Uterus (tissue), 4 donors: ENCODE measurements around the gene ECPAS. TPM values are rescaled to one million over a fixed set of nuclear protein-coding genes. Genes with fewer than 3 reads are reported as not detected.
A peak's percentile ranks its signal among the peaks of the same experiment; 100 is the strongest.

Source experiments
- DNase-seq, 2 donors: peaks; one replicate each; pipeline ENCODE4 v3.0.0-alpha.2; 2019 to 2020
- H3K27ac ChIP-seq, 2 donors: fragments of 200-600 bp; sonication (generic); 1 replicate in 1 of 2; 2 replicates in 1 of 2; pipeline ENCODE4 v1.5.1; 2016 to 2018
- H3K27me3 ChIP-seq, 2 donors: fragments of 200-600 bp; sonication (generic); one replicate each; pipeline ENCODE4 v1.5.1; 2018 to 2019; ENCODE audit warnings: control low read depth in 1 of 2
- H3K36me3 ChIP-seq, 2 donors: fragments of 200-600 bp; sonication (generic); one replicate each; pipeline ENCODE4 v1.5.1; 2019; ENCODE audit warnings: control low read depth in 1 of 2
- H3K4me1 ChIP-seq, 2 donors: fragments of 200-600 bp; sonication (generic); one replicate each; pipeline ENCODE4 v1.5.1; 2018 to 2019; ENCODE audit warnings: control low read depth in 1 of 2
- H3K4me3 ChIP-seq, 2 donors: fragments of 200-600 bp; sonication (generic); 1 replicate in 1 of 2; 2 replicates in 1 of 2; pipeline ENCODE4 v1.5.1; 2018 to 2019; ENCODE audit warnings: mild to moderate bottlenecking in 1 of 2
- H3K9me3 ChIP-seq, 2 donors: fragments of 200-600 bp; sonication (generic); one replicate each; pipeline ENCODE4 v1.5.1; 2019; ENCODE audit warnings: control low read depth in 1 of 2
- CTCF ChIP-seq, 4 experiments: fragments of 200-600 bp in 2 of 4; fragments of 450-650 bp in 2 of 4; sonication (generic) in 2 of 4; IDR thresholded peaks; one replicate each; pipeline ENCODE4 v1.5.1; 2016 to 2019; ENCODE audit warnings: antibody characterized with exemption in 4 of 4, mild to moderate bottlenecking in 2 of 4, moderate library complexity in 1 of 4
- POLR2A ChIP-seq, 2 donors: fragments of 450-650 bp; IDR thresholded peaks; one replicate each; pipeline ENCODE4 v1.6.1; 2016; ENCODE audit warnings: antibody characterized with exemption in 2 of 2, mild to moderate bottlenecking in 1 of 2, moderate library complexity in 1 of 2
- intact Hi-C: fragments of 100-400 bp; cut with DNase I; formaldehyde crosslinking; loops from one replicate; pipeline ENCODE4 v1.15.1; 2023; ENCODE audit warnings: low total_unique reads
- total RNA-seq, 4 donors: library from RNA; depleted of rRNA in 3 of 4; stranded (reverse); fragments of >200 nt in 3 of 4; gene quantifications; one replicate each; pipeline versions ENCODE4 v1.1.0 to v1.2.4, GENCODE V29; 2014 to 2023
- donor health status: DM: yes; HTN: yes; CAD: no.

ECPAS gene
- total RNA-seq, 4 donors from 2014 or later: 56.1 to 115 (median 84.4) TPM

DNA sequence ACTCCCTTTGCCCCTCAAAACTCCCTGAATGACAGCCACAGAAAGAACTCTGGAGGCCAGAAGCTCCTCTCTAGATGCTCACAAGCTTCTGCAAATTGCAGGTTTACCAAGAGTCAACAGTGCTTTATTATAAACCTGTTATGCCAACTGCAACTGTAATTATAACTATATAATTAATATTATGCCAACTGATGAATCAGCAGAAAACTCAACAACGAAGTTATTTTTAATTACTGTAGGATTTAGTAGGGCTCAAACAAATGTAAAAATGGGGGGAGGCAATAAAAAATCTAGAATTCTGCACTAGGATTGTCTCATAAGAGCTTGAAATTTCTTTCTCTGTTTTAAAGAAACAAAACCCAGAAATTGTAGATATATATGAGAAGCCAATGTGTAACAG is 117.2 kb downstream of the ECPAS start:
- no peak overlapping the region for H3K4me3 ChIP-seq
- no peak for TF ChIP-seq POLR2A (IDR thresholded peaks at IDR 0.05)
- TF ChIP-seq CTCF (IDR thresholded peaks at IDR 0.05): no peak
- DNase-seq: no peak
- H3K9me3 ChIP-seq: no peaks in the 10 kb centered on the region
- no peaks in the 10 kb centered on the region for H3K36me3 ChIP-seq
- intact Hi-C loops: no loop called here
- no peaks in the 10 kb centered on the region for H3K4me1 ChIP-seq
- H3K27me3 ChIP-seq: no peaks in the 10 kb centered on the region
- H3K27ac ChIP-seq: no peak overlapping the region

DNA sequence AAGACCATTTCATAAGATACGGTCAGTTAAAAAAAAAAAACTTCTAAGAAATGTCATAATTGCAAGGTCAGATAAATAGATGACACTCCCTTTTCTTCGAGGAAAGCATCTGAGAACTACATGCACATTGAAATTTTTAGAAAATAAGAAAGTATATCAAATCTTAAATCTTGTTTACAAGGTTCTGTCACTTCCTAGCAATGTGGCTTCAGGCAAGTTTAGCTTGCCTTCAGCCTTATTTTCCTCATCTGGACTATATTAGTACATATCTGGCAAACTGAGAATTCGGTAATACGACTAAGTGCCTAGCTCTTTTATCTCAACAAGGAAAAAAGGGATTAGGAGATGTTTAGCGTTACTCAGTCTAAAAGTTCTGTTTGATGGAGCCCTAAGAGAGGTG is 121.7 kb downstream of the ECPAS start:
- H3K36me3 ChIP-seq: no peaks in the 10 kb centered on the region

DNA sequence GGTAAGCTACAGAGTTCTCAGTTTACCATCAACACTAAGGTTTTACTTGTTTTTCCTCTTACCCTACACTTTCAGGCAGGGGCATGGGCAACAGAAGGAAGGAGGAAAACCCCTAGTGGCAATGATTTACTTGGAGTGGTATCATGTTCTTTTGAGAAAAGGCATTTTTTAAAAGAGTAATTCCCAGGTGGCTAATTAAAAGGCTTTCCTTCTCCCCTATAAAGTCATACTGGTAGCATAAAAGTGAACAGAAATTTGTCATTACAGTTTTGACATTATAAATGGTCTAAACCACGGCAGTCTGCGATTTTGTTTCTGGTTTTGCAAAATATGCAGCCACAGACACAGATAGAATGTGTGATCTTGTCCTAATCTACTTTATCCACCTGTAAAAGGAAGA is 123.3 kb downstream of the ECPAS start:
- no peak for DNase-seq
- Histone ChIP-seq H3K27ac (no peak overlapping the region), H3K36me3 (no peaks in the 10 kb centered on the region), H3K27me3 (no peaks in the 10 kb centered on the region), H3K4me1 (no peaks in the 10 kb centered on the region), H3K4me3 (no peak overlapping the region), H3K9me3 (no peaks in the 10 kb centered on the region)
- intact Hi-C loops: no loop called here
- TF ChIP-seq POLR2A (IDR thresholded peaks at IDR 0.05) (no peak), CTCF (IDR thresholded peaks at IDR 0.05) (no peak)

More for the DNA sequence above, 121.7 kb downstream of the ECPAS start:
- Histone ChIP-seq H3K9me3 (no peaks in the 10 kb centered on the region), H3K4me3 (no peak overlapping the region), H3K27me3 (no peaks in the 10 kb centered on the region), H3K4me1 (no peaks in the 10 kb centered on the region), H3K27ac (no peak overlapping the region)
- TF ChIP-seq CTCF (IDR thresholded peaks at IDR 0.05) (no peak), POLR2A (IDR thresholded peaks at IDR 0.05) (no peak)
- no peak for DNase-seq
- intact Hi-C loops: no loop called here

DNA sequence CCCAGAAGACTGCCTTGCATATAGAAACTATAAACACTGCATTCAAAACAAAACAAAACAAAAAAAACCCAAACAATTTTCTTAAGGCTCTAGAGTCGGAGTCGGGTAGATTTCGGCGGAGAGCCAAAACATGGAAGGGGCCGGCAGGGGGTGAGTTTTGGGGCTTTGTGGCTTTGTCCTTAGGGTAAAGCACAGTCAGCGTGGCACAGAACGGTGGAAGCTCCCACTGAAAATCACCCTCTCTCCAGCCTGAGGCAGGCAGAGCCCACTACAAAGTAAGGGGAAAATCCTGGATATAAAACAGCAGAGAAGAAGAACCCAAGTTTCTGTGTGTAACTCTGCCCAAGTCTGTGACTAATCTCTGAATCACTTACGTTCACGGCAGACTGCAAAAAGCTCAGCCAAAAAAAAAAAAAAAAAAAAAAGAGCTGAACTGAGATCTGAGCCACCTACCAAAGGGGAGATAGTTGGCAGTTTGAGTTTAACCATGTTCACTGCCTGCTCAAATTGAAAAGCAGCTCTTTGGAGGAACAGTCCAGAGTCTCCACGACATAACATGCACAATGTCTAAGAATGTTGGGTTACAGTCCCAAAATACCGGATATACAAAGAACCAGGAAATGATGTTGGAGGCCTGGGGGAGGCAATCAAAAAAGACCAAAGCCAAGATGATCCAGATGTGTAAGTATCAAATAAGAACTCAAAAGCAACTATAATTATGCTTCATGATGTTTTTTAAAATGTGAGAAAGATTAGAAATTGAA is 127.5 kb downstream of the ECPAS start:
- intact Hi-C loops: no loop called here
- Histone ChIP-seq H3K27me3 (no peaks in the 10 kb centered on the region), H3K4me3 (no peak overlapping the region), H3K4me1 (no peaks in the 10 kb centered on the region), H3K36me3 (no peaks in the 10 kb centered on the region), H3K9me3 (no peaks in the 10 kb centered on the region), H3K27ac (peak overlapping the region; percentile 32 to 64)
- TF ChIP-seq CTCF (IDR thresholded peaks at IDR 0.05): no peak
- DNase-seq: peak; percentile 15 to 36

DNA sequence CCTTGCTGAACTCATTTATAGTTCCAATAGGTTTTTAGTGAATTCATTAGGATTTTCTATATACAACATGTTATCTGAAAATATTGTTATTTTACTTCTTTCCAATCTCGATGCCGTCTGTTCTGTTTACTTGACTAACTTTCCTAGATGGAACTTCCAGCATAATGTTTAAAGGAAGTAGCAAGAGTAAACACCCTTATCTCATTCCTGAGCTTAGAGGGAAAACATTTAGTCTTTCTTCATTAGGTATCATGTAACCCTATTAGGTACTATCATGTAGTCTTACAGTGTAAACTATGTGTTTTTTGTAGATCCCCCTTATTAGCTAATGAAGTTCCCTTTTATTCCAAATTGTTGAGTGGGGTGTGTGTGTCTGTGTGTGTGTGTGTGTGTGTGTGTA is 131.6 kb downstream of the ECPAS start:
- no peak overlapping the region for H3K4me3 ChIP-seq
- no peaks in the 10 kb centered on the region for H3K9me3 ChIP-seq
- DNase-seq: no peak
- no peak for TF ChIP-seq POLR2A (IDR thresholded peaks at IDR 0.05)
- H3K27ac ChIP-seq: no peak overlapping the region
- H3K27me3 ChIP-seq: no peaks in the 10 kb centered on the region
- no peaks in the 10 kb centered on the region for H3K36me3 ChIP-seq
- no peaks in the 10 kb centered on the region for H3K4me1 ChIP-seq
- intact Hi-C loops: no loop called here
